T47D (cell line): ENCODE results near the gene TSPAN9.
A peak's percentile ranks its signal among the peaks of the same experiment; 100 is the strongest.

Source experiments
- DNase-seq, 2 experiments: peaks; one replicate each; pipeline versions ENCODE4 v3.0.0 to v3.0.0-alpha.2; 2011 to 2012; ENCODE audit warnings: low read depth in 1 of 2, low spot score in 1 of 2
- JUND ChIP-seq: IDR thresholded peaks from 2 replicates; pipeline ENCODE4 v1.6.1; 2012; ENCODE audit warnings: low read depth
- in situ Hi-C: cut with HindIII; loops from 2 replicates; pipeline ENCODE4 v1.10.0; 2016; ENCODE audit warnings: low sequenced_read_pairs, low pct_unique_long_range_greater_than_20kb

TSPAN9 gene, protein sequence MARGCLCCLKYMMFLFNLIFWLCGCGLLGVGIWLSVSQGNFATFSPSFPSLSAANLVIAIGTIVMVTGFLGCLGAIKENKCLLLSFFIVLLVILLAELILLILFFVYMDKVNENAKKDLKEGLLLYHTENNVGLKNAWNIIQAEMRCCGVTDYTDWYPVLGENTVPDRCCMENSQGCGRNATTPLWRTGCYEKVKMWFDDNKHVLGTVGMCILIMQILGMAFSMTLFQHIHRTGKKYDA

GRCh38 chr12:3076730-3077571 lies at the start of gene TSPAN9:
TSPAN9 (plus strand) TSS chr12:3077379; CDS start chr12:3201194, 123,815 bp downstream.
- TF ChIP-seq JUND: no peak
- DNase-seq: peak; percentile 88 to 93
- in situ Hi-C loops: no loop called here

DNA sequence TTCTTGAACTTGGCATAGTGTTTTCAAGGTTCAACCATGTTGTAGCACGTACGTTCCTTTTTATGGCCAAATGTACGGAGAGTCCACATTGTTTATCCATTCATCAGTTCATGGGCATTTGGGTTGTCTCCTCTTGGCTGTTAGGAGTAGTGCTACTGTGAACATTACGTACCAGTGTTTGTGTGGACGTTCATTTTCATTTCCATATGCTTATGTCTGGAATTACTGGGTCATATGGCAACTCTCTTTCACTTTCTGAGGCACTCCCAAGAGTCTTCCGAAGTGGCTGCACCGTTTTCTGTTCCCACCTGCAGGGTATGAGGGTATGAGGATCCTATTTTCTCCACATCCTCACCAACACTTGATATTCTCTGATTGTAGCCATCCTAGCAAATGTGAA lies 49.1 kb upstream of the TSPAN9 start:
- in situ Hi-C loops: no loop called here
- DNase-seq: no peak
- TF ChIP-seq JUND: no peak

DNA sequence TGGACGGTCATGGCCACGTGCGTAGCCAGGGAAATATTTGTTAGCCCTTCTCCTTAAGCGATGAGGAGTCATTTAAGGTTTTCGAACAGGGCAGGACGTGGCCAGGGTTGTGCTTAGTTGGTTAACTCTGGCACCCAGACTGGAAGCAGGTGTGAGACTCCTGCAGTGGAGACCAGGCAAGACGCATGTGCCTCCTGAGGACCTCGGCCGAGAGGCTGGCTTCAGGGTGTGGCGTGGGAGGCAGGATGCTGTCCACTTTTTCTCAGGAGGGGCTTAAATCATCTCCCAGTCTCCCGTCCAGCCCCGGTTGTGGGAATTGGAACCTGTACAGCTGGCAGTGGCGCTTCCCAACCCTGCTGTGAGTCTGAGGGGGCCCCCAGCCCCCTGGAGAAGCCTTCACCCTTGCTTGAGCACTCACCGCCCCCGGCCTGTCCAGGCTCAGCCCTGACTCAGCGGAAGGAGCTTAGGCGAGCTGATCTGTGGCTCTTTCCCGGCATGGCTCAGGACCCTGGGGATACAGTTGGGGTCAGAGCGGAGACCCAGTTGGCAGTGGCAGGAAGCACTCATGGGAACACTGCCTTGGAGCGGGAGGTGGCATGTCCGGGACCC lies 46.3 kb upstream of the TSPAN9 start:
- no peak for DNase-seq
- in situ Hi-C loops: no loop called here
- TF ChIP-seq JUND: no peak

DNA sequence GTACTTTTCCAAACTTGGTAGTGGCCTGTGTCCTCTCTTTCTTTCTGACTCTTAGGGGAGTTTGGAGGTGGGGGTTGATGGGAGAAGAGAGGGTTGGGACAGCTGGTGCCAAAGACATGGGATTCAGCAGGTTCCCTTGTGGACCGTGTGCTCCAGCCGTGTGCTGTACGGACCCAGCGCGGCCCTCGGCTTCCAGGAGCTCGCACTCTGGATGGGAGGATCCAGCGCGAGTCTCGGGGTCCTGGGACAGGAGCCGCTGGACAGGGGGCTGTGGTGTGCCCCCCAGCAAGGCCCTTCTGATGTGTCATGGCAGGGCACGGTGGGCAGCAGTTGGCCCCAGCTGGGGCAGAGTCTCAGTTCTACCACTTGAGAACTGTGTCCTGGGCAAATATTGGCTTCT lies 45.0 kb upstream of the TSPAN9 start:
- TF ChIP-seq JUND: no peak
- in situ Hi-C loops: no loop called here
- no peak for DNase-seq

DNA sequence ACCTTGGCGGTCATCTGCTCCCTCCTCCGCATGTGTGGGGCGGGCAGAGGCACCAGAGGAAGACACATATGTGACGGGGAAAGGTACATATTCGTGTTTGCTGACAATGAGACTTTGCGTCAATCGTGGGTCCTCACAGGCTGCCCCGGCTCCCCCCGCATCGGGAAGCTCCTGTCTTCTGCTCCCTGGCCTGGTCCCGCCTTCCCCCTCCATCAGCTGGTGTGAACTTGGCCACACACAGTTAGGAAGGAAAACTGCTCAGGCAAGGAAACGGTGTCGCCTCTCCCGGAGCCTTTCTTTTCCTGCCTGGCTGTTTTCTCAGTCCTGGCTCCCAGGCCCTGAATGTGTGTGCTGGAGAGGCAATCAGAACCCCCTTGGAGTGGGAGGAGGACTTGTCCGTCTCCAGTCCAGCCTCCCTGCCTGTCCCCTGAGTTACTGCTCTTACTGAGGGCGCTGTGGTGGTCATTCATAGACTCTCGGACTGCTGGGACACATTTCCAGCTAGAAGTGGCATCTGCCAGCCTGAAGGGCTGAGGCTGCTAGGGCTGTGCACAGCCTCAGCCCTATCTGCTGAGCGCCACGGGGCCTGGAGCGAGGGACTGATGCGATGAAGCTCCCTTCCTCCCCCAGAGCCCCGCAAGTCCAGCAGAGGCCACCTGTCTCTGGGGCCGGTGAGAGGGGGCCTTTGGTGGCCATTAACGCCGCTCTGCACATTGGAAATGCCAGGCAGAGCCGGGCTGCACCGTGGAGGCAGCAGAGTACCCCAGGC lies 44.2 kb upstream of the TSPAN9 start:
- no peak for TF ChIP-seq JUND
- DNase-seq: no peak
- in situ Hi-C loops: no loop called here

DNA sequence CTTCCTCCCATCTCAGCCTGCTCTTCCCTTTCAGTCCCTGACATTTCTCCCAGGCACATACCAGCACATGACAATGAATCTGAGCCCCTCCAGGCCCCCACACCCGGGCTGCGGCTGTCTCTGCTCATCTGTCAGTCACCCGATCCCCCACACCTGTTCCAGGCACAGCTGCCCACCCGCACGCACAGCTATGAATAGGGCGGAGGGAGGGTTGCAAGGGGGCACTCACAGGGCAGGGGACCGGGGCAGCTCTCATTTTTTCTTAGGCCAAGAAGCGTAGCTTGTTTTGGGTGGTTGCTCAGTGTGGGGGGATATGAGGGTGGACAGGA lies 43.7 kb upstream of the TSPAN9 start:
- in situ Hi-C loops: no loop called here
- no peak for TF ChIP-seq JUND
- DNase-seq: no peak

DNA sequence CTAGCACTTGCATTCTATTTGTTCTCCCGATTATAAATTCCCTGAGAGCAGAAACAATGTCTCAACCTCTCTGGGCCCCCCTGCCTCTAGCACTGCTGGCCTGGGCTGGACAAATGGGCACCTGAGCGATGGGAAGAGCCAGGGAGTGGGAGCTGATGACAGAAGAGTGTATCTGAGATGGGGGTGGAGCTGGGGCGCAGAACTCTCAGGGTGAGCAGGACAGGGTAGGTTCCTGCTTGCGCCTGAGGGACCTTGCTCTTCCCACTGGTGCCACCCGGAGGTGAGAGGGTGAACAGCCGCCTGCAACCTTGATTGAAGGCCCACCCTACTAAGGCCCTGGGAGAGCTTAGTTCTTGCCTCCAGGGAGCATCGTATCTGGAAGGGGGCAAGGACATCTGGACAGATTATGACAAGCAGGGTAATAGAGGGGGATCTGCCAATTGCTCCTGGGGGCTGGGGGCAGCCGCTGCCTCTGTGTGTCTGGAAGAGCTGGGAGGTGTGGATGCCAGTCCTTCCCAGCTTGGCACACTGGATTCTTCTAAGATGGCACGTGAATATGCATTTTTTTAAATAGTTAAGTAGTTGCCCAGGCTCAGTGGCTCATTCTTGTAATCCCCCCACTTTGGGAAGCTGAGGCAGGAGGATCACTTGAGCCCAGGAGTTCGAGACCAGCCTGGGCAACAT lies 43.0 kb upstream of the TSPAN9 start:
- DNase-seq: peak; percentile 71 to 75
- no peak for TF ChIP-seq JUND
- in situ Hi-C loops: no loop called here

GRCh38 chr12:3035171-3035570 lies 42.0 kb upstream of the TSPAN9 start:
- peak in 1 of 2 experiments; percentile 44 for DNase-seq
- in situ Hi-C loops: no loop called here
- TF ChIP-seq JUND: no peak

GRCh38 chr12:3035815-3036702 lies 41.1 kb upstream of the TSPAN9 start:
- TF ChIP-seq JUND: no peak
- in situ Hi-C loops: no loop called here
- DNase-seq: peak in 1 of 2 experiments; percentile 15

DNA sequence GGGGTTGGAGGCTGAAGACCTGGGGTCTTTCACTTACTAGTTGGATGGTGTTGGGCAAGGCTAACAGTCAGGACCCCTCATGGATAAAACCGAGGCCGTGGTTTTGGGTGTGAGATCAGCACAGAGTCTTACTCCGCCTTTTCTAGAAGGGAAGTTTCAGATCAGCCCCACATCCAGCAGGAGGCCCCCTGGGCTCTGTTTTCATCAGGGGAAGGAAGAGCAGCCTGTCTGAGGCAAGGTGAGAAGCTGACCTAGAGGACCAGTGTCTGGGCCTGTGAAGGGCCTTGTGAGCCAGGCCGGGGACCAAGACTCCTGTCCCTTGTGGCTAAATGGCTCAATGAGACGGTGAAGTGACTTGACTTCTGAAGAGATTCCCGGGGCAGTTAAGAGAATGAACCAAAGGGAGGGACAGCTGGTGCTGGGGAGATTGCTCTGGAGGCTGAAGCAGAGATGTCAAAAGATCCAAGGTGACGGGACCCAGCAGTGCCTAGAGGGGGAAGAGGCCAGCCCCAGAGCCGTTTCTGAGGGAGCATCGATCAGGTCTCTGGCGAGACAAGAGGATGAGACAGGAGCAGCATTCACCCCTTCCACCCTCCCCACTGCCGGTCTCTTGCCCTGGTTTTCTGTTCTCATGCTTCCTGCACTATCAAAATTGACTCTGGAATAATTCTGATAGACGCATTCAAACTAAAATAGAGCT lies 40.1 kb upstream of the TSPAN9 start:
- in situ Hi-C loops: no loop called here
- no peak for DNase-seq
- no peak for TF ChIP-seq JUND

GRCh38 chr12:3038166-3038565 lies 39.0 kb upstream of the TSPAN9 start:
- in situ Hi-C loops: no loop called here
- no peak for DNase-seq
- no peak for TF ChIP-seq JUND
